ENCODE measurements around the gene PSMD13.
A peak's percentile ranks its signal among the peaks of the same experiment; 100 is the strongest.
"Not testable (repeated sequence)": the region's sequence is repeated elsewhere in the genome, so short reads cannot be mapped to it uniquely, and the experiment has no call there.

PSMD13 gene
- total RNA-seq, result 62.1 to 298 (median 88.1) reads per million in 3 experiments

GRCh38 chr11:236774-237767 is at the start of gene PSMD13:
Gene PSMD13 (plus strand): TSS chr11:236976. CDS start chr11:237050, 74 bp downstream.
- DNase-seq, result peak; percentile 86

- not testable (repeated sequence) for DNase-seq
Observed at GRCh38 chr11:189200-189783, 47.5 kb upstream of the PSMD13 start.

- DNase-seq, result peak; percentile 49
Observed at GRCh38 chr11:189843-190311, 46.9 kb upstream of the PSMD13 start.

GRCh38 chr11:190546-190945 is 46.2 kb upstream of the PSMD13 start:
- DNase-seq, result not testable (repeated sequence)

- DNase-seq, result peak; percentile 37
Observed at GRCh38 chr11:191490-192478, 45.0 kb upstream of the PSMD13 start.

- DNase-seq, result not testable (repeated sequence)
Observed at GRCh38 chr11:192674-193128, 44.1 kb upstream of the PSMD13 start, which contains the start of gene SCGB1C1. Gene SCGB1C1 (plus strand): TSS chr11:193078. CDS start chr11:193100, 22 bp downstream.

- DNase-seq, result not testable (repeated sequence)
Observed at GRCh38 chr11:193481-193880, 43.3 kb upstream of the PSMD13 start.

GRCh38 chr11:196786-197731 is 39.7 kb upstream of the PSMD13 start:
- no peak for DNase-seq

- DNase-seq, result no peak
Observed at GRCh38 chr11:197741-198235, 39.0 kb upstream of the PSMD13 start.

GRCh38 chr11:198236-198806 is 38.5 kb upstream of the PSMD13 start:
- DNase-seq, result no peak

GRCh38 chr11:199004-199581 is 37.7 kb upstream of the PSMD13 start:
- DNase-seq, result no peak

- DNase-seq, result no peak
Observed at GRCh38 chr11:199782-200181, 37.0 kb upstream of the PSMD13 start.

- no peak for DNase-seq
Observed at GRCh38 chr11:200224-201003, 36.4 kb upstream of the PSMD13 start.

- DNase-seq, result no peak
Observed at GRCh38 chr11:201966-202365, 34.8 kb upstream of the PSMD13 start.

- DNase-seq, result no peak
Observed at GRCh38 chr11:202490-202889, 34.3 kb upstream of the PSMD13 start.

- no peak for DNase-seq
Observed at GRCh38 chr11:203056-203944, 33.5 kb upstream of the PSMD13 start.

- DNase-seq, result no peak
Observed at GRCh38 chr11:203945-204586, 32.7 kb upstream of the PSMD13 start.
